GM12878 (cell line): ENCODE results near the gene PSMA7.

Source experiments
- ATF3 ChIP-seq: IDR thresholded peaks from 2 replicates; pipeline ENCODE4 v1.6.1; 2011; ENCODE audit warnings: low read depth, mild to moderate bottlenecking, low read length, moderate library complexity, borderline replicate concordance; ENCODE audit errors: extremely low read depth
- BRCA1 ChIP-seq: IDR thresholded peaks from 2 replicates; pipeline ENCODE4 v1.6.1; 2011; ENCODE audit warnings: low read depth, low read length, improper control_type of control experiment
- EP300 ChIP-seq, 2 experiments: fragments of 150-350 bp in 1 of 2; IDR thresholded peaks; 2 replicates each; pipeline ENCODE4 v1.6.1; 2011 to 2012; ENCODE audit warnings: low read depth in 2 of 2, low read length in 2 of 2, borderline replicate concordance in 1 of 2, improper control_type of control experiment in 1 of 2, inconsistent platforms in 1 of 2; ENCODE audit not compliant: control insufficient read depth in 1 of 2
- FOS ChIP-seq: IDR thresholded peaks from 3 replicates; pipeline ENCODE4 v1.6.1; 2011; ENCODE audit warnings: borderline replicate concordance; ENCODE audit not compliant: insufficient read length; ENCODE audit errors: extremely low read depth
- POLR2A ChIP-seq: IDR thresholded peaks from 2 replicates; pipeline ENCODE4 v1.6.1; 2011; ENCODE audit warnings: low read depth, mild to moderate bottlenecking, low read length
- RAD51 ChIP-seq: fragments of 450-650 bp; IDR thresholded peaks from 2 replicates; pipeline ENCODE4 v1.6.1; 2016; ENCODE audit warnings: moderate library complexity, mild to moderate bottlenecking, inconsistent platforms
- SP1 ChIP-seq: IDR thresholded peaks from one replicate; pipeline ENCODE4 v1.6.1; 2011; ENCODE audit warnings: low read depth, low read length
- SRF ChIP-seq, 2 experiments: IDR thresholded peaks; 2 replicates each; pipeline ENCODE4 v1.6.1; 2011; ENCODE audit warnings: low read depth in 2 of 2, low read length in 2 of 2, mild to moderate bottlenecking in 1 of 2, moderate library complexity in 1 of 2
- ZNF274 ChIP-seq: IDR thresholded peaks from one replicate; pipeline ENCODE4 v1.8.0; 2011; ENCODE audit not compliant: insufficient read length, insufficient read depth
- TF ChIP-seq, protein P1 (sequence below), 3 experiments: IDR thresholded peaks in 2 of 3; conservative IDR thresholded peaks in 1 of 3; 2 replicates each; pipeline ENCODE4 v1.5.1; 2011; ENCODE audit warnings: low read depth in 3 of 3, low read length in 3 of 3, mild to moderate bottlenecking in 3 of 3, control low read depth in 2 of 3, moderate library complexity in 2 of 3, inconsistent platforms in 1 of 3, mixed read lengths in 1 of 3; ENCODE audit not compliant: control insufficient read depth in 2 of 3, insufficient read depth in 1 of 3; ENCODE audit errors: extremely low read depth in 1 of 3
- TF ChIP-seq, protein P2 (sequence below): fragments of 450-650 bp; formaldehyde crosslinking; IDR thresholded peaks from 2 replicates; pipeline ENCODE4 v1.4.0; 2020; ENCODE audit warnings: mild to moderate bottlenecking, moderate library complexity

DNA sequence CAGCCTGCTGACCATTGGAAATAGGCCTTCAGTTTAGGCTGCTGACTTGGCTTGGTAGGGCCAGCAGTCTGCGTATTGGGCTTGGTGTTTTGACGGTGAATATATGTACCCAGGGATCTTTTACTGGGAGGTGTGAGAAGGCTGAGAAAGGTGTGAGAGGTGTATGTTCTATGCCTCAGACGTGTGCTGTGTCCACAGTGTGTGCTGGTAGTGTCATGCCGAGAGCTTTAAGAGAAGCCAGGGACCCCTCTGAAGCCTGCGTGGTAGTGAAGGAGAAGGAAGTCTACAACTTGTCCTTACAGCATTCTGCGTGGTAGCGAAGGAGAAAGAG is 2.5 kb upstream of the PSMA7 start:
- TF ChIP-seq POLR2A, result no peak
- no peak for TF ChIP-seq BRCA1
- TF ChIP-seq ATF3, result no peak
- TF ChIP-seq, protein P1, sequence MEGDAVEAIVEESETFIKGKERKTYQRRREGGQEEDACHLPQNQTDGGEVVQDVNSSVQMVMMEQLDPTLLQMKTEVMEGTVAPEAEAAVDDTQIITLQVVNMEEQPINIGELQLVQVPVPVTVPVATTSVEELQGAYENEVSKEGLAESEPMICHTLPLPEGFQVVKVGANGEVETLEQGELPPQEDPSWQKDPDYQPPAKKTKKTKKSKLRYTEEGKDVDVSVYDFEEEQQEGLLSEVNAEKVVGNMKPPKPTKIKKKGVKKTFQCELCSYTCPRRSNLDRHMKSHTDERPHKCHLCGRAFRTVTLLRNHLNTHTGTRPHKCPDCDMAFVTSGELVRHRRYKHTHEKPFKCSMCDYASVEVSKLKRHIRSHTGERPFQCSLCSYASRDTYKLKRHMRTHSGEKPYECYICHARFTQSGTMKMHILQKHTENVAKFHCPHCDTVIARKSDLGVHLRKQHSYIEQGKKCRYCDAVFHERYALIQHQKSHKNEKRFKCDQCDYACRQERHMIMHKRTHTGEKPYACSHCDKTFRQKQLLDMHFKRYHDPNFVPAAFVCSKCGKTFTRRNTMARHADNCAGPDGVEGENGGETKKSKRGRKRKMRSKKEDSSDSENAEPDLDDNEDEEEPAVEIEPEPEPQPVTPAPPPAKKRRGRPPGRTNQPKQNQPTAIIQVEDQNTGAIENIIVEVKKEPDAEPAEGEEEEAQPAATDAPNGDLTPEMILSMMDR (IDR thresholded peaks at IDR 0.05 in 2 of 3, conservative IDR thresholded peaks at IDR 0.05 in 1 of 3; ENCODE audit: control insufficient read depth in 2 of 3, extremely low read depth in 1 of 3, insufficient read depth in 1 of 3, low read depth in 3 of 3, low read length in 3 of 3), result no peak
- TF ChIP-seq ZNF274, result no peak
- TF ChIP-seq EP300 (IDR thresholded peaks at IDR 0.05; ENCODE audit: borderline replicate concordance in 1 of 2, control insufficient read depth in 1 of 2, low read depth in 2 of 2, low read length in 2 of 2), result no peak
- no peak for TF ChIP-seq FOS
- no peak for TF ChIP-seq SRF (IDR thresholded peaks at IDR 0.05; ENCODE audit: low read depth in 2 of 2, low read length in 2 of 2)
- no peak for TF ChIP-seq SP1
- TF ChIP-seq RAD51, result no peak
- TF ChIP-seq, protein P2, sequence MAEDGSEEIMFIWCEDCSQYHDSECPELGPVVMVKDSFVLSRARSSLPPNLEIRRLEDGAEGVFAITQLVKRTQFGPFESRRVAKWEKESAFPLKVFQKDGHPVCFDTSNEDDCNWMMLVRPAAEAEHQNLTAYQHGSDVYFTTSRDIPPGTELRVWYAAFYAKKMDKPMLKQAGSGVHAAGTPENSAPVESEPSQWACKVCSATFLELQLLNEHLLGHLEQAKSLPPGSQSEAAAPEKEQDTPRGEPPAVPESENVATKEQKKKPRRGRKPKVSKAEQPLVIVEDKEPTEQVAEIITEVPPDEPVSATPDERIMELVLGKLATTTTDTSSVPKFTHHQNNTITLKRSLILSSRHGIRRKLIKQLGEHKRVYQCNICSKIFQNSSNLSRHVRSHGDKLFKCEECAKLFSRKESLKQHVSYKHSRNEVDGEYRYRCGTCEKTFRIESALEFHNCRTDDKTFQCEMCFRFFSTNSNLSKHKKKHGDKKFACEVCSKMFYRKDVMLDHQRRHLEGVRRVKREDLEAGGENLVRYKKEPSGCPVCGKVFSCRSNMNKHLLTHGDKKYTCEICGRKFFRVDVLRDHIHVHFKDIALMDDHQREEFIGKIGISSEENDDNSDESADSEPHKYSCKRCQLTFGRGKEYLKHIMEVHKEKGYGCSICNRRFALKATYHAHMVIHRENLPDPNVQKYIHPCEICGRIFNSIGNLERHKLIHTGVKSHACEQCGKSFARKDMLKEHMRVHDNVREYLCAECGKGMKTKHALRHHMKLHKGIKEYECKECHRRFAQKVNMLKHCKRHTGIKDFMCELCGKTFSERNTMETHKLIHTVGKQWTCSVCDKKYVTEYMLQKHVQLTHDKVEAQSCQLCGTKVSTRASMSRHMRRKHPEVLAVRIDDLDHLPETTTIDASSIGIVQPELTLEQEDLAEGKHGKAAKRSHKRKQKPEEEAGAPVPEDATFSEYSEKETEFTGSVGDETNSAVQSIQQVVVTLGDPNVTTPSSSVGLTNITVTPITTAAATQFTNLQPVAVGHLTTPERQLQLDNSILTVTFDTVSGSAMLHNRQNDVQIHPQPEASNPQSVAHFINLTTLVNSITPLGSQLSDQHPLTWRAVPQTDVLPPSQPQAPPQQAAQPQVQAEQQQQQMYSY (CRISPR knock-in tag), result no peak
